ENCODE measurements around the gene DNAJC25. TPM values are rescaled to one million over a fixed set of nuclear protein-coding genes. Genes with fewer than 3 reads are reported as not detected.
"Not testable (repeated sequence)": the region's sequence is repeated elsewhere in the genome, so short reads cannot be mapped to it uniquely, and the experiment has no call there.

DNAJC25 gene
- total and polyA plus RNA-seq, 12 donors: 3.8 to 9.3 (median 5.0) TPM

DNA sequence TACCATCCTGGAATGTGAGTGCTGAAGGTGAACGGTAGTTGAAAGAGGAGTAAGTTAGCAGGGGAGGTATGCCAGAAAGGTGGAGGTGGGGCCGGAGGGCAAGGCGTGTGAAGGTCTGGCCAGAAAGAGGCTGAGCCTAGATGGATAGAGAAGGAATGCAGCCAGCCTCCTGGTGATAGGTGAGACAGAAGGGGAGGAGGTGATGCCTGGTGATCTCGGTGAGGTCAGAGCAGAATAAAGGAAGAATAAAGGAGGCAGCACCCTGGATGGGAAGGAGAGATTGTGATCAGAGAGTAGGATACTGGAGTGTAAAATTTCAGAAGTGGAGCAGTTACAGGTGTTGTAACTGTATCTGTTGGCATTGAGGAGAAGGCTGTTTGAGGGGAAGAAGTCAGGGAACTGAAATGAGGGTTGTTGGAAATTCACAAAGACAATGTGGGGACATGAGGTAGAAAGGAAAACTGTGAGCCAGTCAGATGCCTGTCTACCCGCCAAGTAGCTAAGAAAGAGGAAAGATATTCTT lies 32.2 kb downstream of the DNAJC25 start:
- Histone ChIP-seq H3K4me3 (peak overlapping the region in 1 of 10 donors; percentile 86), H3K9me3 (no peaks in the 10 kb centered on the region), H3K36me3 (peaks cover 0 to 44% (median 0%) of the 10 kb centered on the region in 9 donors), H3K27ac (peak overlapping the region in 4 of 10 donors; percentile 25 to 95 (median 87)), H3K4me1 (peaks cover 0 to 28% (median 16%) of the 10 kb centered on the region in 9 donors), H3K27me3 (no peaks in the 10 kb centered on the region)
- TF ChIP-seq CTCF (IDR thresholded peaks at IDR 0.05): no peak
- WGBS, 2 donors: 78 to 85% methylated on average over 5 of the region's 5 CpGs
- no peak for DNase-seq
- no peak for ATAC-seq
- intact Hi-C loops (cut with DNase I): no loop called here

- peaks cover 0 to 77% (median 15%) of the 10 kb centered on the region in 9 donors for H3K36me3 ChIP-seq
- WGBS, 2 donors: 83 to 94% methylated on average over 1 of the region's 1 CpG
- intact Hi-C loops (cut with DNase I): no loop called here
- no peak overlapping the region for H3K4me3 ChIP-seq
- no peak for DNase-seq
- H3K27ac ChIP-seq: no peak overlapping the region
- H3K4me1 ChIP-seq: peaks cover 0 to 17% (median 4%) of the 10 kb centered on the region in 9 donors
- TF ChIP-seq CTCF (IDR thresholded peaks at IDR 0.05): no peak
- H3K27me3 ChIP-seq: no peaks in the 10 kb centered on the region
- ATAC-seq: no peak
- H3K9me3 ChIP-seq: no peaks in the 10 kb centered on the region
Measured at GRCh38 chr9:111668026-111668573, 37.0 kb downstream of the DNAJC25 start.

DNA sequence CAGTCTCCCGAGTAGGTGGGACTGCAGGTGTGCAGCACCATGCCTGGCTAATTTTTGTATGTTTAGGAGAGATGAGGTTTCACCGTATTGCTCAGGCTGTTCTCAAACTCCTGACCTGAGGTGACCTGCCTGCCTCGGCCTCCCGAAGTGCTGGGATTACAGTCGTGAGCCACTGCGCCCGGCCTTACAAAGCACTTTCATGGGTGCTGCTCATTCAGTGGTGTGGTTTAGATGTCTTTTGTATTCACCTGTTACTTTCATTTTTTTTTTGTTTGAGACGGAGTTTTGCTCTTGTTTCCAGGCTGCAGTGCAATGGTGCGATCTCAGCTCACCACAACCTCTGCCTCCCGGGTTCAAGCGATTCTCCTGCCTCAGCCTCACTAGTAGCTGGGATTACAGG lies 37.5 kb downstream of the DNAJC25 start:
- H3K4me3 ChIP-seq; ATAC-seq; H3K27ac ChIP-seq; H3K27me3 ChIP-seq; intact Hi-C loops (cut with DNase I); DNase-seq; H3K9me3 ChIP-seq: not testable (repeated sequence)
- peaks cover 0 to 12% (median 0%) of the 10 kb centered on the region in 9 donors for H3K4me1 ChIP-seq
- H3K36me3 ChIP-seq: peaks cover 0 to 82% (median 15%) of the 10 kb centered on the region in 9 donors
- 93 to 94% methylated on average over 11 of the region's 11 CpGs for WGBS, 2 donors

DNA sequence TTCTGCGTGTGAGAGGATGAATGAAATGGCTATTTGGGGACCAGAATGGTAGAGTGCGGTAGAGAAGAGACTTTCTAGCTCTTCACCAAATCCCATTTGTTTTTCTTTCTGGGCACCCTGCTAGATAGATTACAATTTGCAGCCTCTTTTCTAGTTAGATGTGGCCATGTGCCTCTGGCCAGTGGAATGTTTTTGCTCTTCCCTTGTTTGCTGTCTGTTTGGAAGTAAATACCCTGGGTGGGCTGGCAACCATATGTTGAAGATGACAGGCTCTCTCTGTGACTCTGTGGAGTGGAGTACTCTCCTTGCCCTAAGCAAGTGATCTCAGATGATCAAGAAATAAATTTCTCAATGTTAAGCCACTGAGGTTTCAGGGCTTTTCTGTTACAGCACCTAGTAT lies 43.2 kb downstream of the DNAJC25 start:
- Histone ChIP-seq H3K9me3 (no peaks in the 10 kb centered on the region), H3K36me3 (peaks cover 0 to 64% (median 18%) of the 10 kb centered on the region in 9 donors), H3K27me3 (no peaks in the 10 kb centered on the region), H3K4me3 (no peak overlapping the region), H3K27ac (no peak overlapping the region), H3K4me1 (no peaks in the 10 kb centered on the region)
- ATAC-seq (no peak), DNase-seq (no peak)
- TF ChIP-seq CTCF (IDR thresholded peaks at IDR 0.05): no peak
- intact Hi-C loops (cut with DNase I): no loop called here
- WGBS, 2 donors: 89 to 96% methylated on average over 2 of the region's 2 CpGs

GRCh38 chr9:111676116-111676515 lies 45.0 kb downstream of the DNAJC25 start:
- no peak overlapping the region for H3K4me3 ChIP-seq
- WGBS, 2 donors: 95 to 98% methylated on average over 3 of the region's 3 CpGs
- peaks cover 0 to 68% (median 9%) of the 10 kb centered on the region in 9 donors for H3K36me3 ChIP-seq
- intact Hi-C loops (cut with DNase I): no loop called here
- H3K9me3 ChIP-seq: no peaks in the 10 kb centered on the region
- no peak for ATAC-seq
- no peak for TF ChIP-seq CTCF (IDR thresholded peaks at IDR 0.05)
- no peaks in the 10 kb centered on the region for H3K4me1 ChIP-seq
- no peaks in the 10 kb centered on the region for H3K27me3 ChIP-seq
- H3K27ac ChIP-seq: no peak overlapping the region
- DNase-seq: no peak
